Stomach (tissue), 9 donors: ENCODE measurements around the gene PRR33. TPM values are rescaled to one million over a fixed set of nuclear protein-coding genes. Genes with fewer than 3 reads are reported as not detected.

Experiments
- DNase-seq, 2 donors: peaks; one replicate each; pipeline versions ENCODE4 v3.0.0 to v3.0.0-alpha.2; 2013 to 2019
- H3K27ac ChIP-seq, 5 donors: fragments of 200-600 bp in 4 of 5; sonication (generic) in 4 of 5; one replicate each; pipeline ENCODE4 v1.5.1; 2013 to 2019; ENCODE audit warnings: mild to moderate bottlenecking in 1 of 5, moderate library complexity in 1 of 5
- H3K27me3 ChIP-seq, 3 donors: fragments of 200-600 bp; sonication (generic); one replicate each; pipeline ENCODE4 v1.5.1; 2017 to 2019; ENCODE audit warnings: mixed run types in 1 of 3
- H3K36me3 ChIP-seq, 4 donors: fragments of 200-600 bp; sonication (generic); 1 replicate in 3 of 4; 2 replicates in 1 of 4; pipeline ENCODE4 v1.5.1; 2016 to 2019
- H3K4me1 ChIP-seq, 4 donors: fragments of 200-600 bp; sonication (generic); one replicate each; pipeline ENCODE4 v1.5.1; 2016 to 2019
- H3K4me3 ChIP-seq, 4 donors: fragments of 200-600 bp; sonication (generic) in 3 of 4; one replicate each; pipeline ENCODE4 v1.5.1; 2016 to 2019; ENCODE audit warnings: mild to moderate bottlenecking in 1 of 4
- H3K9me3 ChIP-seq, 4 donors: fragments of 200-600 bp; sonication (generic); one replicate each; pipeline ENCODE4 v1.5.1; 2016 to 2019
- CTCF ChIP-seq, 7 experiments: fragments of 450-650 bp in 4 of 7; fragments of 200-600 bp in 3 of 7; sonication (generic) in 3 of 7; IDR thresholded peaks; one replicate each; pipeline ENCODE4 v1.5.1; 2016 to 2019; ENCODE audit warnings: antibody characterized with exemption in 7 of 7, control low read depth in 2 of 7, mild to moderate bottlenecking in 1 of 7
- EP300 ChIP-seq: sonication (generic); formaldehyde crosslinking; IDR thresholded peaks from one replicate; pipeline ENCODE4 v1.6.1; 2017; ENCODE audit warnings: antibody characterized with exemption
- POLR2A ChIP-seq, 4 donors: fragments of 450-650 bp; IDR thresholded peaks; one replicate each; pipeline ENCODE4 v1.6.1; 2016; ENCODE audit warnings: antibody characterized with exemption in 4 of 4, control low read depth in 2 of 4, mild to moderate bottlenecking in 1 of 4, moderate library complexity in 1 of 4
- POLR2AphosphoS5 ChIP-seq, 3 donors: sonication (generic); formaldehyde crosslinking; IDR thresholded peaks; one replicate each; pipeline ENCODE4 v1.6.1; 2016; ENCODE audit warnings: antibody characterized with exemption in 3 of 3
- WGBS, 5 donors: extraction: QIAGEN DNeasy Blood & Tissue Kit in 3 of 5; methylation state at CpG; one replicate each; pipeline versions ENCODE4 v1.1.5 to v1.1.7; 2013 to 2018; 5-methylcytosine and 5-hydroxymethylcytosine counted together
- intact Hi-C: fragments of 100-400 bp; cut with DNase I; formaldehyde crosslinking; loops from one replicate; pipeline ENCODE4 v1.15.1; 2023; ENCODE audit warnings: low total_unique reads
- polyA plus RNA-seq, 3 donors: library from polyadenylated mRNA; stranded (reverse); fragments of 200-250 nt; gene quantifications; one replicate each; pipeline ENCODE4 v1.2.3, GENCODE V29; 2013
- total RNA-seq, 5 donors: library from RNA; depleted of rRNA; stranded (reverse); fragments of >200 nt; gene quantifications; one replicate each; pipeline versions ENCODE4 v1.1.0 to v1.2.3, GENCODE V29; 2014 to 2016
- donor health status: healthy with polysubstance abuse.
- donor health status: Bipolar disorder and iron deficiency.
- donor health status: healthy.

The PRR33 gene
- total and polyA plus RNA-seq, 8 donors = 0.03 TPM; not detected in 7

GRCh38 chr11:1899686-1900085 is 8.0 kb upstream of the PRR33 start:
- peaks cover 0 to 26% (median 0%) of the 10 kb centered on the region in 3 donors for H3K27me3 ChIP-seq
- H3K4me1 ChIP-seq = no peaks in the 10 kb centered on the region
- intact Hi-C loops = no loop called here
- no peak overlapping the region for H3K27ac ChIP-seq
- no peak for TF ChIP-seq POLR2AphosphoS5 (IDR thresholded peaks at IDR 0.05)
- no peak for TF ChIP-seq CTCF (IDR thresholded peaks at IDR 0.05)
- TF ChIP-seq POLR2A (IDR thresholded peaks at IDR 0.05) = no peak
- TF ChIP-seq EP300 = no peak
- no peaks in the 10 kb centered on the region for H3K9me3 ChIP-seq
- no peaks in the 10 kb centered on the region for H3K36me3 ChIP-seq
- H3K4me3 ChIP-seq = no peak overlapping the region
- DNase-seq = no peak
- WGBS, 5 donors = 86 to 91% (median 89%) methylated on average over 5 of the region's 5 CpGs

- intact Hi-C loops = no loop called here
- DNase-seq = no peak
Observed at GRCh38 chr11:1899090-1899489, 7.4 kb upstream of the PRR33 start.

GRCh38 chr11:1896923-1897322 is 5.2 kb upstream of the PRR33 start:
- H3K4me1 ChIP-seq = no peaks in the 10 kb centered on the region
- H3K4me3 ChIP-seq = no peak overlapping the region
- H3K36me3 ChIP-seq = no peaks in the 10 kb centered on the region
- TF ChIP-seq CTCF (IDR thresholded peaks at IDR 0.05) = no peak
- no peak for TF ChIP-seq POLR2AphosphoS5 (IDR thresholded peaks at IDR 0.05)
- no peak for TF ChIP-seq POLR2A (IDR thresholded peaks at IDR 0.05)
- no peak for TF ChIP-seq EP300
- no peaks in the 10 kb centered on the region for H3K9me3 ChIP-seq
- no peak overlapping the region for H3K27ac ChIP-seq
- intact Hi-C loops = no loop called here
- H3K27me3 ChIP-seq = peaks cover 0 to 26% (median 0%) of the 10 kb centered on the region in 3 donors
- DNase-seq = no peak
- WGBS, 5 donors = 58 to 71% (median 71%) methylated on average over 12 of the region's 12 CpGs

More at GRCh38 chr11:1899090-1899489, 7.4 kb upstream of the PRR33 start:
- no peaks in the 10 kb centered on the region for H3K4me1 ChIP-seq
- TF ChIP-seq POLR2A (IDR thresholded peaks at IDR 0.05) = no peak
- H3K9me3 ChIP-seq = no peaks in the 10 kb centered on the region
- 31 to 53% (median 48%) methylated on average over 4 of the region's 4 CpGs for WGBS, 5 donors
- H3K4me3 ChIP-seq = no peak overlapping the region
- H3K27me3 ChIP-seq = peaks cover 0 to 26% (median 0%) of the 10 kb centered on the region in 3 donors
- H3K36me3 ChIP-seq = no peaks in the 10 kb centered on the region
- no peak overlapping the region for H3K27ac ChIP-seq

GRCh38 chr11:1896468-1896867 is 4.8 kb upstream of the PRR33 start:
- no peaks in the 10 kb centered on the region for H3K4me1 ChIP-seq
- no peak for TF ChIP-seq EP300
- TF ChIP-seq POLR2AphosphoS5 (IDR thresholded peaks at IDR 0.05) = no peak
- no peak for TF ChIP-seq POLR2A (IDR thresholded peaks at IDR 0.05)
- TF ChIP-seq CTCF (IDR thresholded peaks at IDR 0.05) = no peak
- H3K27me3 ChIP-seq = peaks cover 0 to 26% (median 0%) of the 10 kb centered on the region in 3 donors
- no peak overlapping the region for H3K27ac ChIP-seq
- H3K9me3 ChIP-seq = no peaks in the 10 kb centered on the region
- no peak for DNase-seq
- intact Hi-C loops = no loop called here
- WGBS, 5 donors = 32 to 54% (median 40%) methylated on average over 10 of the region's 10 CpGs
- no peaks in the 10 kb centered on the region for H3K36me3 ChIP-seq
- H3K4me3 ChIP-seq = no peak overlapping the region

- intact Hi-C loops = no loop called here
Observed at GRCh38 chr11:1894759-1895158, 3.1 kb upstream of the PRR33 start.

More at GRCh38 chr11:1894759-1895158, 3.1 kb upstream of the PRR33 start:
- peaks cover 0 to 31% (median 0%) of the 10 kb centered on the region in 3 donors for H3K27me3 ChIP-seq
- no peak overlapping the region for H3K27ac ChIP-seq
- no peak overlapping the region for H3K4me3 ChIP-seq
- WGBS, 5 donors = 90 to 93% (median 91%) methylated on average over 11 of the region's 11 CpGs
- peaks cover 0 to 14% (median 2%) of the 10 kb centered on the region in 4 donors for H3K4me1 ChIP-seq
- TF ChIP-seq POLR2AphosphoS5 (IDR thresholded peaks at IDR 0.05) (no peak), POLR2A (IDR thresholded peaks at IDR 0.05) (no peak), EP300 (no peak), CTCF (IDR thresholded peaks at IDR 0.05) (no peak)
- no peaks in the 10 kb centered on the region for H3K36me3 ChIP-seq
- H3K9me3 ChIP-seq = no peaks in the 10 kb centered on the region
- no peak for DNase-seq
